HCT116 (cell line): Measurements from ENCODE around the gene MBD3L2. TPM values are rescaled to one million over a fixed set of nuclear protein-coding genes. Genes with fewer than 3 reads are reported as not detected.

Source experiments
- ATAC-seq: fragments of 200-7000 bp; cut with Tn5 transposase; 2 replicates; pipeline ENCODE4 v1.9.1; 2020; ENCODE audit warnings: mild to moderate bottlenecking, moderate library complexity
- BruUV-seq: library from RNA; stranded (reverse); fragments of 400-500 nt; replicated peaks from 2 replicates; lab custom pipeline; 2021; lab: Mats Ljungman, UMichigan
- CTCF ChIA-PET: fragments of 300-600 bp; sonication (Branson Sonifier 250); formaldehyde crosslinking; loops from one replicate; lab custom pipeline; 2021; ENCODE audit warnings: antibody characterized with exemption; lab: Charles Lee
- POLR2A ChIA-PET: fragments of 300-600, 350-600 bp; sonication (Branson Sonifier 250); formaldehyde crosslinking; loops from one replicate; lab custom pipeline; 2021; ENCODE audit warnings: antibody characterized with exemption; lab: Charles Lee
- RAD21 ChIA-PET, 2 experiments: fragments of 300-600 bp; sonication (Branson Sonifier 250); formaldehyde crosslinking; loops; one replicate each; lab custom pipeline; 2023; ENCODE audit warnings: low total read pairs in 2 of 2; ENCODE audit not compliant: uncharacterized antibody in 2 of 2, unreplicated experiment in 2 of 2, low non-redundant PET in 1 of 2; lab: Charles Lee
- DNase-seq: peaks from one replicate; pipeline ENCODE4 v3.0.0-alpha.2; 2010; ENCODE audit warnings: low read depth, low spot score
- H2AFZ ChIP-seq: fragments of 200-600 bp; shearing (Covaris generic), sonication (generic); 2 replicates; pipeline ENCODE4 v1.6.1; 2017; ENCODE audit warnings: low read depth, mixed run types, mixed read lengths, antibody characterized with exemption, low read length; ENCODE audit not compliant: poor library complexity, severe bottlenecking
- H3K27ac ChIP-seq: 2 replicates; pipeline ENCODE4 v1.5.1; 2012; ENCODE audit warnings: low read depth, low read length
- H3K27me3 ChIP-seq: fragments of 200-600 bp; sonication (generic); 2 replicates; pipeline ENCODE4 v1.6.1; 2016; ENCODE audit warnings: mixed run types, low read length, mixed read lengths; ENCODE audit not compliant: insufficient read depth
- H3K36me3 ChIP-seq, 2 experiments: fragments of 200-500 bp in 1 of 2; fragments of 200-600 bp in 1 of 2; sonication (Bioruptor generic) in 1 of 2; sonication (generic) in 1 of 2; 2 replicates each; pipeline versions ENCODE4 v1.5.1 to v1.6.1; 2014 to 2016; ENCODE audit warnings: low read length in 2 of 2, inconsistent platforms in 1 of 2, mixed read lengths in 1 of 2, mixed run types in 1 of 2; ENCODE audit not compliant: insufficient read depth in 2 of 2, control insufficient read depth in 1 of 2
- H3K4me1 ChIP-seq, 2 experiments: fragments of 200-600 bp in 1 of 2; sonication (generic) in 1 of 2; 2 replicates each; pipeline versions ENCODE4 v1.5.1 to v1.6.1; 2012 to 2017; ENCODE audit warnings: low read length in 2 of 2, inconsistent platforms in 1 of 2, mild to moderate bottlenecking in 1 of 2, mixed read lengths in 1 of 2, mixed run types in 1 of 2, moderate library complexity in 1 of 2; ENCODE audit not compliant: insufficient read depth in 2 of 2, control insufficient read depth in 1 of 2
- H3K4me2 ChIP-seq: fragments of 200-600 bp; sonication (generic); 2 replicates; pipeline ENCODE4 v1.6.1; 2017; ENCODE audit warnings: mixed run types, low read length, mixed read lengths
- H3K4me3 ChIP-seq, 2 experiments: fragments of 200-600 bp in 1 of 2; sonication (generic) in 1 of 2; replicated peaks in 1 of 2; 2 replicates each; pipeline ENCODE4 v1.5.1; 2011 to 2016; ENCODE audit warnings: low read length in 2 of 2, control low read depth in 1 of 2, low read depth in 1 of 2, mild to moderate bottlenecking in 1 of 2, mixed read lengths in 1 of 2, mixed run types in 1 of 2
- H3K79me2 ChIP-seq: fragments of 200-600 bp; sonication (generic); 2 replicates; pipeline ENCODE4 v1.6.1; 2017; ENCODE audit warnings: mild to moderate bottlenecking, mixed run types, low read length, moderate library complexity, mixed read lengths; ENCODE audit not compliant: insufficient read depth
- H3K9ac ChIP-seq: fragments of 200-600 bp; sonication (generic); 2 replicates; pipeline ENCODE4 v1.6.1; 2016; ENCODE audit warnings: low read length, mixed read lengths
- H3K9me2 ChIP-seq: fragments of 200-600 bp; sonication (generic), shearing (Covaris generic); 2 replicates; pipeline ENCODE4 v1.6.1; 2017; ENCODE audit warnings: mixed run types, mild to moderate bottlenecking, moderate library complexity; ENCODE audit not compliant: insufficient read depth
- H3K9me3 ChIP-seq, 2 experiments: fragments of 200-500 bp in 1 of 2; fragments of 200-600 bp in 1 of 2; sonication (Bioruptor generic) in 1 of 2; sonication (generic) in 1 of 2; 2 replicates each; pipeline ENCODE4 v1.6.1; 2014 to 2017; ENCODE audit warnings: low read length in 2 of 2, mixed read lengths in 2 of 2, inconsistent platforms in 1 of 2, low read depth in 1 of 2, mild to moderate bottlenecking in 1 of 2, mixed run types in 1 of 2, moderate library complexity in 1 of 2; ENCODE audit not compliant: control insufficient read depth in 1 of 2, insufficient read depth in 1 of 2
- H4K20me1 ChIP-seq: fragments of 200-600 bp; sonication (generic), shearing (Covaris generic); 2 replicates; pipeline ENCODE4 v1.6.1; 2017; ENCODE audit warnings: mixed run types, mild to moderate bottlenecking, moderate library complexity; ENCODE audit not compliant: insufficient read depth
- CEBPB ChIP-seq: IDR thresholded peaks from 2 replicates; pipeline ENCODE4 v1.6.1; 2012; ENCODE audit warnings: low read depth
- EGR1 ChIP-seq: IDR thresholded peaks from 2 replicates; pipeline ENCODE4 v1.6.1; 2012; ENCODE audit warnings: low read depth
- ELF1 ChIP-seq: IDR thresholded peaks from 2 replicates; pipeline ENCODE4 v1.6.1; 2012; ENCODE audit warnings: low read depth, borderline replicate concordance
- EZH2 ChIP-seq: fragments of 200-600 bp; sonication (generic); IDR thresholded peaks from 2 replicates; pipeline ENCODE4 v1.6.1; 2017; ENCODE audit warnings: antibody characterized with exemption, mixed run types
- POLR2A ChIP-seq: IDR thresholded peaks from 2 replicates; pipeline ENCODE4 v1.7.0; 2011; ENCODE audit warnings: borderline replicate concordance; ENCODE audit not compliant: insufficient read depth, insufficient read length; ENCODE audit errors: extremely low read depth
- POLR2AphosphoS5 ChIP-seq: IDR thresholded peaks from 2 replicates; pipeline ENCODE4 v1.6.1; 2011; ENCODE audit warnings: mild to moderate bottlenecking, low read depth, low read length, moderate library complexity
- SIN3A ChIP-seq: IDR thresholded peaks from 2 replicates; pipeline ENCODE4 v1.6.1; 2012; ENCODE audit warnings: low read depth
- SP1 ChIP-seq: IDR thresholded peaks from 2 replicates; pipeline ENCODE4 v1.6.1; 2012; ENCODE audit warnings: low read depth
- SRF ChIP-seq: IDR thresholded peaks from 2 replicates; pipeline ENCODE4 v1.6.1; 2012; ENCODE audit warnings: low read depth
- YY1 ChIP-seq: IDR thresholded peaks from 2 replicates; pipeline ENCODE4 v1.6.1; 2011; ENCODE audit warnings: low read length, low read depth, moderate library complexity, mild to moderate bottlenecking; ENCODE audit not compliant: insufficient replicate concordance; ENCODE audit errors: extremely low read depth
- ZFX ChIP-seq: fragments of 450-650 bp; IDR thresholded peaks from 2 replicates; pipeline ENCODE4 v1.6.1; 2017
- ZNF274 ChIP-seq: fragments of 200-500 bp; sonication (Bioruptor generic); IDR thresholded peaks from 2 replicates; pipeline ENCODE4 v1.6.1; 2014; ENCODE audit warnings: mild to moderate bottlenecking, low read depth, low read length, inconsistent platforms
- intact Hi-C: fragments of 100-400 bp; cut with micrococcal nuclease; formaldehyde crosslinking; loops from 2 replicates; pipeline ENCODE4 v1.10.0; 2022
- total RNA-seq: library from RNA; stranded (reverse); gene quantifications from one replicate; pipeline ENCODE4 v1.2.1, GENCODE V29; 2021; ENCODE audit not compliant: unreplicated experiment
- TF ChIP-seq, protein P1 (sequence below): IDR thresholded peaks from 2 replicates; pipeline ENCODE4 v1.6.1; 2011; ENCODE audit warnings: mild to moderate bottlenecking, low read length, moderate library complexity; ENCODE audit not compliant: insufficient replicate concordance; ENCODE audit errors: extremely low read depth
- TF ChIP-seq, protein P2 (sequence below): IDR thresholded peaks from 2 replicates; pipeline ENCODE4 v1.6.1; 2012
- TF ChIP-seq, protein P3 (sequence below): IDR thresholded peaks from 2 replicates; pipeline ENCODE4 v1.6.1; 2012
- TF ChIP-seq, protein P4 (sequence below): IDR thresholded peaks from 2 replicates; pipeline ENCODE4 v1.6.1; 2012; ENCODE audit warnings: low read depth
- TF ChIP-seq, protein P5 (sequence below), 3 experiments: fragments of 200-600 bp in 1 of 3; sonication (generic) in 1 of 3; IDR thresholded peaks in 2 of 3; conservative IDR thresholded peaks in 1 of 3; 2 replicates each; pipeline ENCODE4 v1.5.1; 2012 to 2017; ENCODE audit warnings: low read depth in 2 of 3, low read length in 2 of 3, antibody characterized with exemption in 1 of 3, borderline replicate concordance in 1 of 3, control low read depth in 1 of 3, mild to moderate bottlenecking in 1 of 3, mixed read lengths in 1 of 3, mixed run types in 1 of 3, moderate library complexity in 1 of 3; ENCODE audit not compliant: insufficient read depth in 1 of 3

The MBD3L2 gene
- total RNA-seq, 1 experiment from 2014 or later = not detected

DNA sequence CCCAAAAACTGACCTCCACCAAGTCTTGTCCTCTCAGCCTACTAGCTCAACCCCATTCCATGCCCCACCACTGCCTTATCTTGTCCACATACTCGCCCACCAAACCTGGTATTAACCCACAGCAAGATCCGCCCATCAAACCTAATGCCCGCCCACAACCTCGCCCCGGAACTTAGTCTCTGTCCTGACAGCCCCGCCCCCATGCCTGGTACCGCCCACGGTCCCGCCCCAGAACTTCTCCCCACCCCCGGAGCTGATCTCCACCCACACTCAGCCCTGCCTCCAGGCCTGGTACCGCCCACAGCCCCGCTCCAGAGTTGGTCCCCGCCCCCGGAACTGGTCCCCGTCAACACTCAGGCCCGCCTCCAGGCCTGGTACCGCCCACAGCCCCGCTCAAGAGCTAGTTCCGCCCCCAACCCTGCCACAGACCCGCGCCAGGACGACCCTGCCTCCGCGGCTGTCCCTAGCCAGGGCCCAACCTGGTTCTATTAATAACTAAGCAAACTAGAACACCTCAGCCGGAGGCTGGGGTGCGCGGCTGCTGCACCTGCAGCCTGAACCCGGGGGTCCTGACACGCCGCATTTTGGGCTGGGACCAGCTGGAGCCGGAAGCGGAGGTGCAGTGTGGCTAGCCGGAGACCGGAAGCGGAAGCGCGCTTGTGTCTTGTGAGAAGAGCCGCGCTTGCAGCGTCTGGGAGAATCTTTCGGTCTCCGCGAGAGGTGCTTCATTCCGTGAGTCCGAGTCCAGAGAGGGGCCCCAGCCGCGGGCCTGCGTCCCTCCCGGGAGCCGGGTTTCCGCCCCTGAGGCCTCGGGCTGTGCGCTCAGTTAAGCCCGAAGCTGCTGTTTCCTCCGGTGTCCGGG, 20.2 kb downstream of the MBD3L2 start, which contains the start of gene ZNF557:
Gene ZNF557, plus strand, starts transcription at position 662 of the 862 bp plus-strand sequence. CDS start 5,372 bp downstream, outside the sequence.
- peaks cover 8 to 11% of the 10 kb centered on the region in 2 experiments; a peak in 3 of 4 replicates for H3K4me1 ChIP-seq
- H3K79me2 ChIP-seq = peaks cover 18% of the 10 kb centered on the region
- H3K9me2 ChIP-seq = no peaks in the 10 kb centered on the region
- H3K9ac ChIP-seq = peak within 1 kb of the TSS; percentile 74
- BruUV-seq = no TSS peak
- DNase-seq (peak; percentile 96), ATAC-seq (peak; percentile 99)
- intact Hi-C loops = loop anchor here (1.0 kb wide), 1 partner anchor 29 kb away; no protein-coding TSS in a partner anchor
- H3K27me3 ChIP-seq = no peaks in the 10 kb centered on the region
- peaks cover 17 to 22% of the 10 kb centered on the region in 2 experiments for H3K36me3 ChIP-seq
- CTCF ChIA-PET = interaction anchor here (0.7 to 1.3 kb wide), 6 partner anchors 30 to 943 kb away, joined by 3 to 4 read pairs (median 3); no protein-coding TSS in a partner anchor
- no peaks in the 10 kb centered on the region for H3K9me3 ChIP-seq
- H3K4me2 ChIP-seq = peak within 1 kb of the TSS; percentile 92
- POLR2A ChIA-PET = interaction anchor here (0.7 to 1.7 kb wide), 4 partner anchors 9 to 57 kb away, joined by 3 to 10 read pairs (median 4); no protein-coding TSS in a partner anchor
- peak within 1 kb of the TSS; percentile 99 for H2AFZ ChIP-seq
- peak within 1 kb of the TSS; percentile 75 for H3K27ac ChIP-seq
- no peaks in the 10 kb centered on the region for H4K20me1 ChIP-seq
- peak within 1 kb of the TSS; percentile 79 to 96 for H3K4me3 ChIP-seq
- RAD21 ChIA-PET = interaction anchor here in 1 of 2 experiments (0.6 to 0.8 kb wide), 3 partner anchors 56 to 1262 kb away, joined by 3 to 6 read pairs (median 5); no protein-coding TSS in a partner anchor
- TF ChIP-seq CEBPB = no peak
- no peak for TF ChIP-seq POLR2A
- TF ChIP-seq SP1 = no peak
- peak; percentile 79 for TF ChIP-seq POLR2AphosphoS5
- no peak for TF ChIP-seq ZNF274
- peak; percentile 52; the same call in 1 of the 2 replicates for TF ChIP-seq ZFX
- peak; percentile 81 for TF ChIP-seq SIN3A
- no peak for TF ChIP-seq EZH2
- TF ChIP-seq, protein P1, sequence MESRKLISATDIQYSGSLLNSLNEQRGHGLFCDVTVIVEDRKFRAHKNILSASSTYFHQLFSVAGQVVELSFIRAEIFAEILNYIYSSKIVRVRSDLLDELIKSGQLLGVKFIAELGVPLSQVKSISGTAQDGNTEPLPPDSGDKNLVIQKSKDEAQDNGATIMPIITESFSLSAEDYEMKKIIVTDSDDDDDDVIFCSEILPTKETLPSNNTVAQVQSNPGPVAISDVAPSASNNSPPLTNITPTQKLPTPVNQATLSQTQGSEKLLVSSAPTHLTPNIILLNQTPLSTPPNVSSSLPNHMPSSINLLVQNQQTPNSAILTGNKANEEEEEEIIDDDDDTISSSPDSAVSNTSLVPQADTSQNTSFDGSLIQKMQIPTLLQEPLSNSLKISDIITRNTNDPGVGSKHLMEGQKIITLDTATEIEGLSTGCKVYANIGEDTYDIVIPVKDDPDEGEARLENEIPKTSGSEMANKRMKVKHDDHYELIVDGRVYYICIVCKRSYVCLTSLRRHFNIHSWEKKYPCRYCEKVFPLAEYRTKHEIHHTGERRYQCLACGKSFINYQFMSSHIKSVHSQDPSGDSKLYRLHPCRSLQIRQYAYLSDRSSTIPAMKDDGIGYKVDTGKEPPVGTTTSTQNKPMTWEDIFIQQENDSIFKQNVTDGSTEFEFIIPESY = peak; percentile 56
- TF ChIP-seq, protein P2, sequence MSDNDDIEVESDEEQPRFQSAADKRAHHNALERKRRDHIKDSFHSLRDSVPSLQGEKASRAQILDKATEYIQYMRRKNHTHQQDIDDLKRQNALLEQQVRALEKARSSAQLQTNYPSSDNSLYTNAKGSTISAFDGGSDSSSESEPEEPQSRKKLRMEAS = peak; percentile 78
- peak; percentile 90 for TF ChIP-seq ELF1
- peak; percentile 89 for TF ChIP-seq EGR1
- TF ChIP-seq, protein P3, sequence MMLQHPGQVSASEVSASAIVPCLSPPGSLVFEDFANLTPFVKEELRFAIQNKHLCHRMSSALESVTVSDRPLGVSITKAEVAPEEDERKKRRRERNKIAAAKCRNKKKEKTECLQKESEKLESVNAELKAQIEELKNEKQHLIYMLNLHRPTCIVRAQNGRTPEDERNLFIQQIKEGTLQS = no peak
- TF ChIP-seq, protein P4, sequence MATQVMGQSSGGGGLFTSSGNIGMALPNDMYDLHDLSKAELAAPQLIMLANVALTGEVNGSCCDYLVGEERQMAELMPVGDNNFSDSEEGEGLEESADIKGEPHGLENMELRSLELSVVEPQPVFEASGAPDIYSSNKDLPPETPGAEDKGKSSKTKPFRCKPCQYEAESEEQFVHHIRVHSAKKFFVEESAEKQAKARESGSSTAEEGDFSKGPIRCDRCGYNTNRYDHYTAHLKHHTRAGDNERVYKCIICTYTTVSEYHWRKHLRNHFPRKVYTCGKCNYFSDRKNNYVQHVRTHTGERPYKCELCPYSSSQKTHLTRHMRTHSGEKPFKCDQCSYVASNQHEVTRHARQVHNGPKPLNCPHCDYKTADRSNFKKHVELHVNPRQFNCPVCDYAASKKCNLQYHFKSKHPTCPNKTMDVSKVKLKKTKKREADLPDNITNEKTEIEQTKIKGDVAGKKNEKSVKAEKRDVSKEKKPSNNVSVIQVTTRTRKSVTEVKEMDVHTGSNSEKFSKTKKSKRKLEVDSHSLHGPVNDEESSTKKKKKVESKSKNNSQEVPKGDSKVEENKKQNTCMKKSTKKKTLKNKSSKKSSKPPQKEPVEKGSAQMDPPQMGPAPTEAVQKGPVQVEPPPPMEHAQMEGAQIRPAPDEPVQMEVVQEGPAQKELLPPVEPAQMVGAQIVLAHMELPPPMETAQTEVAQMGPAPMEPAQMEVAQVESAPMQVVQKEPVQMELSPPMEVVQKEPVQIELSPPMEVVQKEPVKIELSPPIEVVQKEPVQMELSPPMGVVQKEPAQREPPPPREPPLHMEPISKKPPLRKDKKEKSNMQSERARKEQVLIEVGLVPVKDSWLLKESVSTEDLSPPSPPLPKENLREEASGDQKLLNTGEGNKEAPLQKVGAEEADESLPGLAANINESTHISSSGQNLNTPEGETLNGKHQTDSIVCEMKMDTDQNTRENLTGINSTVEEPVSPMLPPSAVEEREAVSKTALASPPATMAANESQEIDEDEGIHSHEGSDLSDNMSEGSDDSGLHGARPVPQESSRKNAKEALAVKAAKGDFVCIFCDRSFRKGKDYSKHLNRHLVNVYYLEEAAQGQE = no peak
- no peak for TF ChIP-seq SRF
- TF ChIP-seq, protein P5, sequence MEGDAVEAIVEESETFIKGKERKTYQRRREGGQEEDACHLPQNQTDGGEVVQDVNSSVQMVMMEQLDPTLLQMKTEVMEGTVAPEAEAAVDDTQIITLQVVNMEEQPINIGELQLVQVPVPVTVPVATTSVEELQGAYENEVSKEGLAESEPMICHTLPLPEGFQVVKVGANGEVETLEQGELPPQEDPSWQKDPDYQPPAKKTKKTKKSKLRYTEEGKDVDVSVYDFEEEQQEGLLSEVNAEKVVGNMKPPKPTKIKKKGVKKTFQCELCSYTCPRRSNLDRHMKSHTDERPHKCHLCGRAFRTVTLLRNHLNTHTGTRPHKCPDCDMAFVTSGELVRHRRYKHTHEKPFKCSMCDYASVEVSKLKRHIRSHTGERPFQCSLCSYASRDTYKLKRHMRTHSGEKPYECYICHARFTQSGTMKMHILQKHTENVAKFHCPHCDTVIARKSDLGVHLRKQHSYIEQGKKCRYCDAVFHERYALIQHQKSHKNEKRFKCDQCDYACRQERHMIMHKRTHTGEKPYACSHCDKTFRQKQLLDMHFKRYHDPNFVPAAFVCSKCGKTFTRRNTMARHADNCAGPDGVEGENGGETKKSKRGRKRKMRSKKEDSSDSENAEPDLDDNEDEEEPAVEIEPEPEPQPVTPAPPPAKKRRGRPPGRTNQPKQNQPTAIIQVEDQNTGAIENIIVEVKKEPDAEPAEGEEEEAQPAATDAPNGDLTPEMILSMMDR (IDR thresholded peaks at IDR 0.05 in 2 of 3, conservative IDR thresholded peaks at IDR 0.05 in 1 of 3; ENCODE audit: borderline replicate concordance in 1 of 3, insufficient read depth in 1 of 3, low read depth in 2 of 3, low read length in 2 of 3) = no peak
- no peak for TF ChIP-seq YY1
